ENCODE measurements around the gene FAM107B. TPM values are rescaled to one million over a fixed set of nuclear protein-coding genes. Genes with fewer than 3 reads are reported as not detected.

Gene FAM107B
- total and polyA plus RNA-seq, 2 donors (not counting 3 experiments of a cell fraction or from before 2014, with no cell fraction given), result 39.2 to 176 TPM

DNA sequence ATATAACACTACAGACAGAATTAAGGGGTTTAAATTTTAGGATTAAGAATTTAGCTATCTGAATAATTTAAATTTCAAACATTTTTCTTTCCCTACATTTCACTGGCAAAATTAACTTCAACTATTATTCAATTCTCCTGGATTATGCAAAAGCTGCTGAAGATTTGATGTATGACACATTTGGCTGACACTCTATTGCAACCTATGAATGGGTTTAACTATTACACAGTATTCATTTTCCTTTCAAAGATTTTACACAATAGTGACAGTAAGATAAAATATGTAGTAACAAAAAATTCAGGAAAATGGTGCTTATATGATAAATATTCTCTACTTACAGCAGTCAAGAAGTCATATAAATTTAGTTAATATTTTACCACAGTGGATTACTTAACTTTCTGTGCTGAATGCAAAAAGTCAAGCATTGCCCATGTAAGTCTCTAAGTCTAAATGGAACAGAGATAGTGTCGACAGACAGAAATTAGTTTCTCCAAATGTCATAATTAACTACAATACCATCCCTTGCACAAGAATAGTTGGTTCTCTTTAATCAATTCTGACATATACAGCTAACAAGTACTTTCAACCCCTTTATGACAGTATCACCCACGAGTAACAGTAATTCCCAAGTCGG lies 249.9 kb downstream of the FAM107B start:
- dilution Hi-C loops (cut with MboI; ENCODE audit: extremely low pct_ligation_motif_present, low sequenced_read_pairs), result no loop called here
- H3K4me1 ChIP-seq (ENCODE audit: control insufficient read depth, extremely low read depth, insufficient read depth, low read length), result peaks cover 20% of the 10 kb centered on the region
- no peaks in the 10 kb centered on the region for H3K9me3 ChIP-seq (replicated peaks; ENCODE audit: control insufficient read depth, insufficient read depth, low read length)
- H3K79me2 ChIP-seq (ENCODE audit: control insufficient read depth, insufficient read depth, low read length), result peaks cover 70% of the 10 kb centered on the region
- H3K9me1 ChIP-seq (replicated peaks; ENCODE audit: control insufficient read depth, extremely low read depth, insufficient read depth, low read length), result no peaks in the 10 kb centered on the region
- FAIRE-seq (no peak), DNase-seq (ENCODE audit: low read depth, low spot score) (no peak)
- POLR2A ChIA-PET, result no interaction called here
- H3K4me3 ChIP-seq (replicated peaks in 1 of 3; ENCODE audit: insufficient read depth in 1 of 3, low read depth in 1 of 3, low read length in 3 of 3), result no peak overlapping the region
- no peak overlapping the region for H3K9ac ChIP-seq (replicated peaks; ENCODE audit: extremely low read depth, insufficient read depth, low read length)
- BruUV-seq (replicated peaks), result no TSS peak
- intact Hi-C loops (cut with micrococcal nuclease), result no loop called here
- no peak overlapping the region for H3K4me2 ChIP-seq (ENCODE audit: insufficient read depth, low read length)
- no peak overlapping the region for H2AFZ ChIP-seq (ENCODE audit: low read depth, low read length)
- H4K20me1 ChIP-seq (replicated peaks; ENCODE audit: control insufficient read depth, extremely low read depth, insufficient read depth, low read length), result no peaks in the 10 kb centered on the region
- CTCF ChIA-PET, result interaction anchor here (1.4 to 1.9 kb wide), 2 partner anchors 11 to 17 kb away, joined by 3 to 7 read pairs; no protein-coding TSS in a partner anchor
- H3K36me3 ChIP-seq (ENCODE audit: control insufficient read depth in 2 of 2, extremely low read depth in 1 of 2, insufficient read depth in 2 of 2, low read length in 2 of 2), result peaks cover 11 to 32% of the 10 kb centered on the region in 2 experiments
- H3K27ac ChIP-seq (ENCODE audit: insufficient read depth, low read depth, low read length), result no peak overlapping the region
- TF ChIP-seq, protein P1, sequence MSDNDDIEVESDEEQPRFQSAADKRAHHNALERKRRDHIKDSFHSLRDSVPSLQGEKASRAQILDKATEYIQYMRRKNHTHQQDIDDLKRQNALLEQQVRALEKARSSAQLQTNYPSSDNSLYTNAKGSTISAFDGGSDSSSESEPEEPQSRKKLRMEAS (IDR thresholded peaks at IDR 0.05; ENCODE audit: insufficient read depth, insufficient read length), result no peak
- TF ChIP-seq POLR2AphosphoS5 (IDR thresholded peaks at IDR 0.05; ENCODE audit: insufficient read depth, low read depth, low read length) (no peak), JUN (IDR thresholded peaks at IDR 0.05; ENCODE audit: borderline replicate concordance, insufficient read depth, insufficient read length, low read depth) (no peak), FOS (IDR thresholded peaks at IDR 0.05; ENCODE audit: borderline replicate concordance, insufficient read depth, low read length) (no peak), POLR2A (IDR thresholded peaks at IDR 0.05; ENCODE audit: low read depth, low read length) (no peak), MYC (IDR thresholded peaks at IDR 0.05; ENCODE audit: low read depth, low read length) (no peak), GATA2 (IDR thresholded peaks at IDR 0.05; ENCODE audit: insufficient read depth, insufficient read length, low read depth, low read length) (no peak), CTCF (IDR thresholded peaks at IDR 0.05; ENCODE audit: extremely low read depth in 1 of 2, insufficient read depth in 1 of 2, low read depth in 1 of 2, low read length in 2 of 2) (no peak), EZH2 (IDR thresholded peaks at IDR 0.05; ENCODE audit: borderline replicate concordance, low read depth, low read length, severe bottlenecking) (no peak)
- no peaks in the 10 kb centered on the region for H3K27me3 ChIP-seq (ENCODE audit: control insufficient read depth in 2 of 2, insufficient read depth in 2 of 2, low read length in 2 of 2)

All from endothelial cell of umbilical vein (primary cell).